ENCODE data around the gene FAM53A. TPM values are rescaled to one million over a fixed set of nuclear protein-coding genes. Genes with fewer than 3 reads are reported as not detected.

Gene FAM53A
- total and polyA plus RNA-seq, 4 donors = 1.1 to 3.5 (median 2.4) TPM

DNA sequence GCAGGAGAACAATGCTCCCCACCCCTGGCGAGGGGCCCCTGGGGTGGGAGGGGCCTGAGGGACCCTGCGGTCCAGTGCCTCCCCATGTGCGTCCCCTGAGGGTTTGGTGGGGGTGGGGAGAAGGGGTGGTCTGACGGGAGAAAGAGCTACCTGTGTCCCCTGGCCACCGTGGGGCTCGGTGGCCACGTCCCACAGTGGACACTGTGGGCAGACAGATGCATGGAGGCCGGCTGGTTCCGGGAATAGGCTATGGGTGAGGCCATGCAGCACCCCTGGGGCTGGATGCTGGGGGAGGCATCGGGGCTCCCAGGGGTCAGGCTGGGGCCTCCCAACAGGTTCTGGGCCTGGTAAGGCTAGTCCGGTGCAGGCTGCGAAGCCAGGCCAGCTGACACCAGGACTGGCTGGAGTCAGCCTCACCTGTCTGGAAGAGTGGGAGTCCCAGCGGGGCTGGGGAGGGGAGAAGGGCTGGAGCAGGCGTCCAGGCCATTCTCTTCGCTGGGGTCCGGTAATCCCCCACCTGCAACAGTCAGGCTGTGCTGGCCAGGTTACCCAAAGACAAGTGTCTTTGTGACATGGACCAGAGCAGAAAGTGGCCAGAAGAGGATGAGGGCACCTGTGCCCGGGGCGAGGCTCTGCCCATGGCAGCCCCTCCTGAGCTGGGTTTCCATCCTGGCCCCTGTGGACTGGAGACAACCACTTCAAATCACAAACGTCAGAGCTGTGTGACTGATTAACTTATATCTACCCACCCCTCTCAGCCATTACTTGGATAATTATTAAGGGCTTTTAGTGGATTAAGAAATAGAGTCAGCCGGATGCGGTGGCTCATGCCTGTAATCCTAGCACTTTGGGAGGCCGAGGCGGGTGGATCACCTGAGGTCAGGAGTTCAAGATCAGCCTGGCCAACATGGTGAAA lies 1.4 kb upstream of the FAM53A start:
- Histone ChIP-seq H3K36me3 (ENCODE audit: control insufficient read depth, insufficient read depth, low read length) (peaks cover 8% of the 10 kb centered on the region), H3K27me3 (ENCODE audit: control insufficient read depth, insufficient read depth, low read length) (no peaks in the 10 kb centered on the region), H3K27ac (ENCODE audit: low read depth, low read length) (no peak overlapping the region), H3K9me3 (ENCODE audit: control insufficient read depth, insufficient read depth, low read length) (no peaks in the 10 kb centered on the region), H3K4me3 (ENCODE audit: low read depth, low read length) (no peak overlapping the region), H3K4me1 (ENCODE audit: control insufficient read depth, insufficient read depth, low read length) (peaks cover 13% of the 10 kb centered on the region)
- no peak for DNase-seq (ENCODE audit: low read depth in 4 of 6, low spot score in 6 of 6)
- WGBS (ENCODE audit: insufficient coverage) = 89% methylated on average over 13 of the region's 23 CpGs

GRCh38 chr4:1684506-1685234 lies 557 bp upstream of the FAM53A start:
- DNase-seq (ENCODE audit: low read depth in 4 of 6, low spot score in 6 of 6) = no peak
- no peak overlapping the region for H3K27ac ChIP-seq (ENCODE audit: low read depth, low read length)

GRCh38 chr4:1683261-1683735 lies 815 bp downstream of the FAM53A start:
- Histone ChIP-seq H3K27me3 (ENCODE audit: control insufficient read depth, insufficient read depth, low read length) (no peaks in the 10 kb centered on the region), H3K4me1 (ENCODE audit: control insufficient read depth, insufficient read depth, low read length) (peaks cover 13% of the 10 kb centered on the region), H3K27ac (ENCODE audit: low read depth, low read length) (no peak overlapping the region), H3K4me3 (ENCODE audit: low read depth, low read length) (peak overlapping the region; percentile 33), H3K9me3 (ENCODE audit: control insufficient read depth, insufficient read depth, low read length) (no peaks in the 10 kb centered on the region), H3K36me3 (ENCODE audit: control insufficient read depth, insufficient read depth, low read length) (peaks cover 4% of the 10 kb centered on the region)
- 10% methylated on average over 7 of the region's 13 CpGs for WGBS (ENCODE audit: insufficient coverage)
- peak in 2 of 6 donors; percentile 45 to 48 for DNase-seq (ENCODE audit: low read depth in 4 of 6, low spot score in 6 of 6)

More at GRCh38 chr4:1684506-1685234, 557 bp upstream of the FAM53A start:
- Histone ChIP-seq H3K4me1 (ENCODE audit: control insufficient read depth, insufficient read depth, low read length) (peaks cover 13% of the 10 kb centered on the region), H3K27me3 (ENCODE audit: control insufficient read depth, insufficient read depth, low read length) (no peaks in the 10 kb centered on the region), H3K4me3 (ENCODE audit: low read depth, low read length) (peak overlapping the region; percentile 18), H3K9me3 (ENCODE audit: control insufficient read depth, insufficient read depth, low read length) (no peaks in the 10 kb centered on the region), H3K36me3 (ENCODE audit: control insufficient read depth, insufficient read depth, low read length) (peaks cover 4% of the 10 kb centered on the region)
- 24% methylated on average over 59 of the region's 66 CpGs for WGBS (ENCODE audit: insufficient coverage)

DNA sequence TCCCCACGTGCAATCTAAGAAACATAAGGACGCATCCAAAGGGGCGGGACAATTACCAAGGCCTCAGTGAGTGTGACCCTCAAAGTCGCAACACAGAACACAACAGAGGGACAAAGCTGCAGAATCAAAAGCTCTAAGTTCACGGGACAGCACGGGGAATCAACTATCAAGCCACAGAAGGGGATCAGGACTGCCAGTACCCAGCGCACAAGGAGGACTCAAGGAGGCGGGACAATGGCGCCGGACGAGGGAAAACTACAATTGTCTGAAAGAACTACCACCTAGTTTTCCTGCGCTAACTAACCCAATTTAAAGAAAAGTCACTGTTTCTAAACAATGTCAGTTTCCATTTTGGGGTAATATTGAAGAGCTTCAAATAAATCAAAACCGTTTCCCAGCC lies 1.3 kb downstream of the FAM53A start:
- H3K9me3 ChIP-seq (ENCODE audit: control insufficient read depth, insufficient read depth, low read length) = no peaks in the 10 kb centered on the region
- H3K36me3 ChIP-seq (ENCODE audit: control insufficient read depth, insufficient read depth, low read length) = peaks cover 4% of the 10 kb centered on the region
- H3K27ac ChIP-seq (ENCODE audit: low read depth, low read length) = no peak overlapping the region
- 71% methylated on average over 9 of the region's 13 CpGs for WGBS (ENCODE audit: insufficient coverage)
- H3K27me3 ChIP-seq (ENCODE audit: control insufficient read depth, insufficient read depth, low read length) = no peaks in the 10 kb centered on the region
- no peak overlapping the region for H3K4me3 ChIP-seq (ENCODE audit: low read depth, low read length)
- no peak for DNase-seq (ENCODE audit: low read depth in 4 of 6, low spot score in 6 of 6)
- H3K4me1 ChIP-seq (ENCODE audit: control insufficient read depth, insufficient read depth, low read length) = peaks cover 13% of the 10 kb centered on the region

DNA sequence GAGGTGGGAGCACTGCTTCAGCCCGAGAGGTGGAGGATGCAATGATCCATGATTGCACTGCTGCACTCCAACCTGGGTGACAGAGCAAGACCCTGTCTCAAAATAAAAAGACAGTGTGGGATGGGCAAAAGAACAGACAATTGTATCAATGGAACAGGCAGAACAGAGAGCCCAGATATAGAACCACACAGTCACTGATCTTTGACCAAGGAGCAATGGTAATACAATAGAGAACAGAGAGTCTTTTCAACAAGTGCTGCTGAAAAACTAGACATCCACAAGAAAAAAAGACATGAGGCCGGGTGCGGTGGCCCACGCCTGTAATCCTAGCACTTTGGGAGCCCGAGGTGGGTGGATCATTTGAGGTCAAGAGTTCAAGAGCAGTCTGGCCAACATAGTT lies 5.9 kb downstream of the FAM53A start:
- DNase-seq (ENCODE audit: low read depth in 4 of 6, low spot score in 6 of 6) = no peak
- no peaks in the 10 kb centered on the region for H3K9me3 ChIP-seq (ENCODE audit: control insufficient read depth, insufficient read depth, low read length)
- H3K4me1 ChIP-seq (ENCODE audit: control insufficient read depth, insufficient read depth, low read length) = no peaks in the 10 kb centered on the region
- peaks cover 3% of the 10 kb centered on the region for H3K36me3 ChIP-seq (ENCODE audit: control insufficient read depth, insufficient read depth, low read length)
- H3K27ac ChIP-seq (ENCODE audit: low read depth, low read length) = no peak overlapping the region
- H3K4me3 ChIP-seq (ENCODE audit: low read depth, low read length) = no peak overlapping the region
- 89% methylated on average over 1 of the region's 5 CpGs for WGBS (ENCODE audit: insufficient coverage)
- H3K27me3 ChIP-seq (ENCODE audit: control insufficient read depth, insufficient read depth, low read length) = no peaks in the 10 kb centered on the region

- no peak for DNase-seq (ENCODE audit: low read depth in 4 of 6, low spot score in 6 of 6)
- Histone ChIP-seq H3K4me1 (ENCODE audit: control insufficient read depth, insufficient read depth, low read length) (no peaks in the 10 kb centered on the region), H3K9me3 (ENCODE audit: control insufficient read depth, insufficient read depth, low read length) (no peaks in the 10 kb centered on the region), H3K4me3 (ENCODE audit: low read depth, low read length) (no peak overlapping the region), H3K27ac (ENCODE audit: low read depth, low read length) (no peak overlapping the region), H3K27me3 (ENCODE audit: control insufficient read depth, insufficient read depth, low read length) (no peaks in the 10 kb centered on the region), H3K36me3 (ENCODE audit: control insufficient read depth, insufficient read depth, low read length) (peaks cover 3% of the 10 kb centered on the region)
- 84% methylated on average over 21 of the region's 25 CpGs for WGBS (ENCODE audit: insufficient coverage)
Observed at GRCh38 chr4:1676605-1677525, 7.2 kb downstream of the FAM53A start.

DNA sequence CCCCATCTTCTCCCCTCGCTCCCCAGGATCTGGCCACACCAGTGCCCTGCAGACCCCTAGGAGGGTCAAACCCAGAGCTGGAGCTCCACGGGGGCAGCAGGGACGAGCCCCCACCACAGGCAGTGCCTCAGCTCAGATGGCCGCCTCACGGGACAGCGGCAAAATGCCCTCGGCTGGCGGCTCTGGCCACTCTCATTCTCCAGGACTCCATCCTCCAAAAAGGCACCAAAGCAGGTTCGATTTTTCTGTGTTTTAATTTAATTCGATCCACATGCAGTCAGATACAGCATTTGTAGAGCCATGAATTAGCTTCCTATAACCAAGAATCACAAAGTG lies 8.3 kb downstream of the FAM53A start:
- Histone ChIP-seq H3K9me3 (ENCODE audit: control insufficient read depth, insufficient read depth, low read length) (no peaks in the 10 kb centered on the region), H3K27me3 (ENCODE audit: control insufficient read depth, insufficient read depth, low read length) (no peaks in the 10 kb centered on the region), H3K27ac (ENCODE audit: low read depth, low read length) (no peak overlapping the region), H3K4me1 (ENCODE audit: control insufficient read depth, insufficient read depth, low read length) (no peaks in the 10 kb centered on the region), H3K4me3 (ENCODE audit: low read depth, low read length) (no peak overlapping the region), H3K36me3 (ENCODE audit: control insufficient read depth, insufficient read depth, low read length) (peaks cover 6% of the 10 kb centered on the region)
- WGBS (ENCODE audit: insufficient coverage) = 78% methylated on average over 10 of the region's 10 CpGs
- DNase-seq (ENCODE audit: low read depth in 4 of 6, low spot score in 6 of 6) = no peak

- 79% methylated on average over 18 of the region's 19 CpGs for WGBS (ENCODE audit: insufficient coverage)
- Histone ChIP-seq H3K36me3 (ENCODE audit: control insufficient read depth, insufficient read depth, low read length) (peaks cover 8% of the 10 kb centered on the region), H3K9me3 (ENCODE audit: control insufficient read depth, insufficient read depth, low read length) (no peaks in the 10 kb centered on the region), H3K27me3 (ENCODE audit: control insufficient read depth, insufficient read depth, low read length) (no peaks in the 10 kb centered on the region), H3K4me1 (ENCODE audit: control insufficient read depth, insufficient read depth, low read length) (no peaks in the 10 kb centered on the region), H3K4me3 (ENCODE audit: low read depth, low read length) (no peak overlapping the region), H3K27ac (ENCODE audit: low read depth, low read length) (no peak overlapping the region)
- DNase-seq (ENCODE audit: low read depth in 4 of 6, low spot score in 6 of 6) = no peak
Observed at GRCh38 chr4:1675136-1675801, 8.8 kb downstream of the FAM53A start.

- H3K9me3 ChIP-seq (ENCODE audit: control insufficient read depth, insufficient read depth, low read length) = no peaks in the 10 kb centered on the region
- WGBS (ENCODE audit: insufficient coverage) = 62% methylated on average over 9 of the region's 9 CpGs
- no peaks in the 10 kb centered on the region for H3K4me1 ChIP-seq (ENCODE audit: control insufficient read depth, insufficient read depth, low read length)
- H3K4me3 ChIP-seq (ENCODE audit: low read depth, low read length) = no peak overlapping the region
- no peak for DNase-seq (ENCODE audit: low read depth in 4 of 6, low spot score in 6 of 6)
- no peak overlapping the region for H3K27ac ChIP-seq (ENCODE audit: low read depth, low read length)
- no peaks in the 10 kb centered on the region for H3K27me3 ChIP-seq (ENCODE audit: control insufficient read depth, insufficient read depth, low read length)
- H3K36me3 ChIP-seq (ENCODE audit: control insufficient read depth, insufficient read depth, low read length) = peaks cover 13% of the 10 kb centered on the region
Observed at GRCh38 chr4:1674682-1675081, 9.4 kb downstream of the FAM53A start.
